HG02852 (cell line): Measurements from ENCODE around the gene KRTAP10-8.
"Not testable (repeated sequence)": the region's sequence is repeated elsewhere in the genome, so short reads cannot be mapped to it uniquely, and the experiment has no call there.

Experiments used
- ATAC-seq: cut with Tn5 transposase; IDR thresholded peaks from one replicate; pipeline ENCODE4 v1.9.1; 2021; ENCODE audit warnings: mild to moderate bottlenecking, moderate library complexity; ENCODE audit not compliant: unreplicated experiment

The KRTAP10-8 gene

DNA sequence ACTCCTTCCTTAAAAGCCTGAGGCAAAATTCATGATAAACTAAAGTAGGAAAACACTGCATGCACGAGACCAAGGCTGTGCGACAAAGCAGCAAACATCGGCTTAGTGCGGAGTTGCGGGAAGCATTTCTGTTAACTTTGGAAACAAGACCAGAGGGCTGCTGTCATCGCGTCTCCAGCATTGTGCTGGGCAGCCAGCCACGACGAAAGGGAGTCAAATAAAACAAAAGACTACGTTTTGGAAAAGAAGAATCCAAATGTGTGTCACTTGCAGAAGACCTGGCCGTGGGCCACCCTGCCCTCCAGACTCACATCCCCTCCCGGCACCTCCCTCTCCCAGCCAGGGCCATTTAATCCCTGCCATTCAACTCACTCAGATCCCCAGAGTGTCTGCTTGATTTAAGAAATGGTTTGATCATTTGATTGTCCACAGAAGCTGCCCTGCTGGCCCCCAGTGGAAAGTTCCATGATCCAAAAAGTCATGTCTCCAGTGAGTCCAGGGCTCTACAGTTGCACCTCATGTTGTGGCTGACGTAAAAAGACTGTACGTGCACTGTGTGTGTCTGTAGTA, 31.9 kb downstream of the KRTAP10-8 start:
- ATAC-seq = no peak

GRCh38 chr21:44644878-44645277, 33.0 kb downstream of the KRTAP10-8 start:
- ATAC-seq = no peak

- not testable (repeated sequence) for ATAC-seq
Measured at GRCh38 chr21:44646366-44647221, 34.7 kb downstream of the KRTAP10-8 start, which contains the start of gene KRTAP10-11. KRTAP10-11 (plus strand) TSS chr21:44646414; CDS start chr21:44646459, 45 bp downstream.

DNA sequence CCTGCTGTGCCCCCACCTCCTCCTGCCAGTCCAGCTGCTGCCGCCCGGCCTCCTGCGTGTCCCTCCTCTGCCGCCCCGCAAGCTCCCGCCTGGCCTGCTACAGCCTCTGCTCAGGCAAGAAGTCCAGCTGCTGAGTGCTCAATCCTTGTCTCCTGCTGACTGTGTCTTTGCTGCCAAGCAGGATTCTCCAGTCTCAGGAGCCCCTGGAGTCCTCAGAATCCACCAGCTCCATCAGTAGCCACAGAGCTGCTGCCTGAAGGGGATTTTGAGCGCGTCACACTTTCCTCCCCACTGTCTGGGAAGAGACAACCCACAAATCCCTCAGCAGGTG, 35.3 kb downstream of the KRTAP10-8 start:
- ATAC-seq = no peak

DNA sequence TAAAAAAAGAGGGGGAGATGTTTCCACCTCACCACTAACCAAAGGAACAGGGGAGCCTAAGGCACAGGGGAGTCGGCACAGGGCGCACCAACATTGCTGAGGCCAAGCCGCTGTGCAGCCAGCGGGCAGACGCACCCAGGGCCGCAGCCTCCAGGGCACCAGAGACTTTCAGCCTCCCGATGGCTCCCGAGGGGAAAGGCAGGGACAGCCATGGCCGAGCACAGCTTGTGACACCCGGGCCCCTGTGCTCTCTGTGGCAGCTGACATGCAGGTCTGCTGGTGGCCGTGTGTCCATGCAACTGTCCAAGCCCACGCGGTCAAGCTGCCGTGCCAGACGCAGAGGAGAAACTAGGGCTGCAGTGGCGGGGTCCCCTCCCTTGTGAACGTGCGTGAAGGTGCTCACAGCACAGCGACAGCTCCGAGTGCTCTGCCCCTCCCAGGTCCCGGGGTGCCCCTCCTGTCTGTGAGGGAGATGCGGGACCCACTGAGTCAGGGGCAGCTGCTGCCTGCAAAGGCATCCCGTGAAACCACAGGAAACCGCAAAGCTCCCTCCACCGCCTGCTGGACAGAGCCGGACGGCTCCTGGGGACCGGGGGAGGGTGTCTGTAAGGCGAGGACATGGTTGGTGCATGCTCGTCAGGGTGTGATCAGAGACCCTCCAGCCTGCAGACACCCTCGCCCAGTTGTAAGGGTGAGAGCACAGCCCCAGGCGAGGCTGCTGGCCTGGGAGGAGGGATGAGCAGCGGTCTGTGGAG, 36.9 kb downstream of the KRTAP10-8 start:
- no peak for ATAC-seq

GRCh38 chr21:44649521-44650100, 37.7 kb downstream of the KRTAP10-8 start:
- ATAC-seq = no peak

DNA sequence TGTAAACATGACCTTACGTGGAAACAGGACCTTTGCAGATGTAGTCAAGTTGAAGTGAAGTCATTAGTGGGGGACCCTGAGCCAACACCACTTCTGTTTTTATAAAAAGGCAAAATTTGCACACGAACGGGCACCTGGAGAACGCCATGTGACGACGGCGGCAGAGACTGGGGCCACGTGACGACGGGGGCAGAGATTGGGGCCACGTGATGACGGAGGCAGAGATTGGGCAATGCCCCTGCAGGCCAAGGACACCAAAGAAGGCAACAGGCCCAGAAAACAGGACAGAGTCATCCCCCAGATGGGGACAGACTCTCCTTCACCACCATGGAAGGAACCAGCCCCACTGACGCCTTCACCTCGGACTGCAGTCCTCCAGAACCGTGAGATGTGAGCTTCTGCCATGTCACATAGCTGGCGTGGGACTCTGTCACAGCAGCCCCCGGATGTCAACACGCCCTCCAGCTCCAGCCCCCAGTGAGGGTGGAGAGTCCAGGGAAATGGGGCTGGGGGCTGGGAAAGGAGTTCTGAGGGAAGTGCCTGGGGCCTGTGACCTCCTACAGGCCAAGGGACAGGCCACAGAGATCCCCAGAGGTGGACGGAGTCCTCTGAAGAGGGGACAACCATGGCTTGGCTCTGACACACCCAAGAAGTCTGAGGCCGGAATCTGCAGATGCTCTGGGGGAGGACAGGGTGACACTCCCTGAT, 38.5 kb downstream of the KRTAP10-8 start:
- ATAC-seq = no peak

- ATAC-seq = no peak
Measured at GRCh38 chr21:44650973-44651675, 39.2 kb downstream of the KRTAP10-8 start.

GRCh38 chr21:44653123-44653522, 41.2 kb downstream of the KRTAP10-8 start:
- no peak for ATAC-seq

DNA sequence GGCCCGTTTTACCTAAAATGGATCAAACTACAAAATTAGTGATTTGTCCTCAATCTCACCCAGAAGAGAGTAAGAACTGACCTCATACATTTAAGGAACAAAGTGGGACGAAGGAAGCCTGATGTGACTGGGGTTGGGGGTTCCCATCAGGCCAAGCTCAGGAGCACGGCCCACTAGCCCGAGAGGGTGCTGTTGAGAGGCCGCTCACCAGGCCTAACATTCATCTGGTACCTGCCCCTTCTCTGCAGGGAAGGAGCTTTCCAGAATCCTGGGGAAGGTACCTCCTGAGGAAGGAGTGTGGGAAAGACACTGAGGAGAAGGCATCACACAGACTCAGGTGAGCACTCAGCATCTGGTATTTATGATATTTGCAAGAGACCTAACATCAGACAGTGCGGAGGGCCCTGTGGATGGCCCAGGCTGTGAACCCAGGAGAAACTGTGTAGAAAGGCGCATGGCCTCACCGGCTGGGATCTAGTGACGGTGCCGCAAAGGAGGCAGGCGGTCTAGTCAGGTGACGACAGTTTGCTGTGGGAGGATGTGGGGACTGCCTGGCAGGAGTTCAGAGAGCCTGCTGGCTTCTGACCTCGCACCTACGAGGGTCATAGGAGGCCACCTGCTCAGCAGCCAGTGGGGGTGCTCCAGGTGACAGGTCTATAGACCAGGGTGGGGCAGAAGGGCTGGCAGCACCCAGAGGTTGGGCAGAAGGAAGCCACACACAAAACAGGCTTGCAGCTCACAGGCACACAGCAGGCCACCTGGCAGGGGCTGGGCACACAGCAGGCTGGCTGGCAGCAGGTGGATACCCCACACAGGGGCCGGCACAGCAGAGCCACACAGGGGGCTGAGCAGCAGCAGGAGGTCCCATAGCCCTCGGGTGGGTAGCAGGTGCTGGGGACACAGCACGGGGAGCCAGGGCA, 42.0 kb downstream of the KRTAP10-8 start:
- no peak for ATAC-seq

DNA sequence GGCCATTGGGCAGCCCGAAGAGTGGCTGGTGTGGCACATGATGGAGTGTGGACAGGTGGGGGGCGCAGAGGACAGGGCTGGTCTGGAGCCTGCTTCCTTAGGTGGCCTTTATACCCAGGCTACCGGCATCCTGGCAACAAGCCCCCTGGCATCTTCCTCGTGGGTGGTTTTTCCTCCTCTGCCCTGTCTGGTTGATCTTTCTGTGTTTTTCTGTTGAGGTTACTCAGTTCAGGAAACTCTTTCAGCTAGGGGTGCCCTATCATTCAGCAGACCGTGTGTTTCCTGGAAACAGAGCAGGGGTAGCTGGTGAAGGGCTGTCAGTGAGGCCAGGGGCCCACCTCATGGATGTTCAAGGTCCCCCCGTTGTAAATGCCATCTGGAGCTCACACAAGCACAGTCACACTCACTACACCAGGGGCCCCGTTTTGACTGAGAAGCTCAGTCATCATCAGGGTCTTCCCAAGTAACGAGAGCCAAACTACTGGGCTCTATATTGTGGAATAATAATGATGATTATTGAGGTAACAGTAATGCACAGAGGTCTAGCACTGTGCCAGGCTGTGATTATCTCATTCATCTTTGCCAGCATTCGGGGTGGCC, 42.8 kb downstream of the KRTAP10-8 start, which contains the start of gene KRTAP12-4:
KRTAP12-4 (minus strand) TSS at position 84 of the 600 bp plus-strand sequence; CDS start at position 39, 45 bp downstream.
- ATAC-seq = no peak

- ATAC-seq = no peak
Measured at GRCh38 chr21:44656868-44657267, 45.0 kb downstream of the KRTAP10-8 start.

GRCh38 chr21:44657635-44658540, 46.0 kb downstream of the KRTAP10-8 start, which contains the start of gene KRTAP12-3:
KRTAP12-3 (plus strand) TSS chr21:44657932; CDS start chr21:44657980, 48 bp downstream.
- ATAC-seq = no peak

DNA sequence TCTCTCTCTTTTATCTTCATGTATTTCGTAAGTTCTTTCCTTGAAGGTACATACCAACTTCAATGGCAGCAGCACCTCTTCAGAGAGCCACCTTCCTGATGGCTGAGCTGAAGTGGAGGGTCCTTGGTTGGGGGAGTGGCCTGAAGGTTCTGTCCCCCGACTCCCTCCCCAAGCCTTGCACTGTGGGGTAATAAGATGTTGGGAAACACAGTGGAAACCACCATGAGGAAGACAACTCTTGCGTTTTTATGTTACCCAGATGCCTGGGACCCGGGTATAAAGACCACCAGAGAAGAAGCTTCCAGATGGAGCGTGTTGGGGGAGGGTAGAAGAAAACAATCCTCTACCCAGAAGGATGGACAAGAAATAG, 46.6 kb downstream of the KRTAP10-8 start:
- ATAC-seq = no peak

- no peak for ATAC-seq
Measured at GRCh38 chr21:44658913-44659595, 47.2 kb downstream of the KRTAP10-8 start.

DNA sequence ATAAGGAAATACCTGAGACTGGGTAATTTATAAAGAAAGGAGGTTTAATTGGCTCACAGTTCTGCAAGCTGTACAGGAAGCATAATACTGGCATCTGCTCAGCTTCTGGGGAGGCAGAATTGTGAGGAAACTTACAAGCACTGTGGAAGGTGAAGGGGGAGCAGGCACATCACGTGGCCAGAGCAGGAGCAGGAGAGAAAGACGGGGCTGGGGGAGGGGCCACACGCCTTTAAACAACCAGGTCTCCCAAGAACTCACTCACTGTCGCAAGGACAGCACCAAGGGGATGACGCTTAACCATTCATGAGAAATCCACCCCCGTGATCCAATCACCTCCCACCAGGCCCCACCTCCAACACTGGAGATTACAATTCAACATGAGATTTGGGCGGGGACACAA, 49.7 kb downstream of the KRTAP10-8 start:
- not testable (repeated sequence) for ATAC-seq
